ENCODE measurements around the gene ARRB1.

GRCh38 chr11:75298191-75298975 lies 53.1 kb downstream of the ARRB1 start:
- TF ChIP-seq CTCF (IDR thresholded peaks at IDR 0.05): no peak
- no peak for TF ChIP-seq SIN3A (IDR thresholded peaks at IDR 0.05; ENCODE audit: borderline replicate concordance, insufficient read depth, low read depth, low read length)
- no peak for TF ChIP-seq POLR2AphosphoS5 (IDR thresholded peaks at IDR 0.05; ENCODE audit: low read depth, low read length)
- TF ChIP-seq REST (IDR thresholded peaks at IDR 0.05; ENCODE audit: insufficient read depth in 1 of 2, low read depth in 2 of 2, low read length in 1 of 2): no peak
- TF ChIP-seq TCF7L2 (IDR thresholded peaks at IDR 0.05; ENCODE audit: low read depth, low read length): no peak
